AG04450 (cell line): Measurements from ENCODE around the gene EPHA6. TPM values are rescaled to one million over a fixed set of nuclear protein-coding genes. Genes with fewer than 3 reads are reported as not detected.
A peak's percentile ranks its signal among the peaks of the same experiment; 100 is the strongest.

Experiments used
- CTCF ChIA-PET: fragments of 300-600, 350-600 bp; formaldehyde crosslinking; extraction: SDS; loops from one replicate; lab custom pipeline; 2022; ENCODE audit warnings: antibody characterized with exemption, inconsistent platforms; lab: Charles Lee
- POLR2A ChIA-PET: fragments of 350-600 bp; formaldehyde crosslinking; extraction: SDS; loops from one replicate; lab custom pipeline; 2021; ENCODE audit warnings: antibody characterized with exemption, inconsistent platforms; lab: Yijun Ruan, JAX
- DNase-seq: peaks from one replicate; pipeline ENCODE4 v3.0.0-alpha.2; 2011; ENCODE audit warnings: low read depth, low spot score
- H3K27ac ChIP-seq: one replicate; pipeline ENCODE4 v1.5.1; 2012; ENCODE audit warnings: low read depth, low read length, control low read depth
- H3K27me3 ChIP-seq: one replicate; pipeline ENCODE4 v1.6.0; 2012; ENCODE audit warnings: low read length; ENCODE audit not compliant: control insufficient read depth, insufficient read depth
- H3K4me3 ChIP-seq: 2 replicates; pipeline ENCODE4 v1.5.1; 2011; ENCODE audit warnings: mild to moderate bottlenecking, low read depth, low read length, control low read depth
- H3K9me3 ChIP-seq: 2 replicates; pipeline ENCODE4 v1.5.1; 2012; ENCODE audit warnings: low read length; ENCODE audit not compliant: control insufficient read depth, insufficient read depth
- CTCF ChIP-seq: IDR thresholded peaks from 2 replicates; pipeline ENCODE4 v1.5.1; 2011; ENCODE audit warnings: low read depth, low read length, control low read depth, inconsistent platforms
- polyA plus RNA-seq: library from polyadenylated mRNA; depleted of rRNA; stranded (reverse); fragments of >200 nt; gene quantifications from 2 replicates; pipeline ENCODE4 v1.2.3, GENCODE V29; 2011

EPHA6 gene
- polyA plus RNA-seq, 1 experiment: not detected

DNA sequence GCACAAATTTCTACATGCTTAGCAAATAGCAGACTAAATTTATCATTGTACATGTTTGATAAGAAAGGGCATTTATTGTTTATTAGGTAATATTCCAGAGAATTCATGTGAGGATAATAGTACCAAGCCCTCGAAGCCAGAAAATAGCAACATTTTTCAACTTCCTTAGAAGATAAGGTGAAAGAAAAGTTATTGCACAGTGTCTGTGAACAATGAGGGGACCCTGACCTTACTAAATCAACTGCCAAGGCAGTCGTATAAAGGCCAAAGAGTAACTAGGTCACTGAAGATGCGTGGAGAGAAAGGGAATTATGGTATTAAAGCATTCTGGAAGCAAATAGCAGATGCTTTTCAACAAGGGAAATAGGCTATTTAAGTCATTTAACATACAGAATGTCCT lies 929.9 kb downstream of the EPHA6 start:
- TF ChIP-seq CTCF: no peak
- CTCF ChIA-PET: interaction anchor here (2.5 kb wide), 1 partner anchor 25 kb away, joined by 10 read pairs; no protein-coding TSS in a partner anchor
- POLR2A ChIA-PET: no interaction called here
- Histone ChIP-seq H3K4me3 (no peak overlapping the region), H3K27ac (no peak overlapping the region), H3K27me3 (no peaks in the 10 kb centered on the region), H3K9me3 (no peaks in the 10 kb centered on the region)
- no peak for DNase-seq

GRCh38 chr3:97763586-97764406 lies 949.4 kb downstream of the EPHA6 start:
- DNase-seq: no peak

GRCh38 chr3:97764407-97765238 lies 950.2 kb downstream of the EPHA6 start, which contains the start of gene ARL6:
Gene ARL6, plus strand, starts transcription at chr3:97764758. Its CDS starts 3,350 bp downstream, at chr3:97768108.
- peak; percentile 32 for TF ChIP-seq CTCF
- POLR2A ChIA-PET: interaction anchor here (0.9 to 1.2 kb wide), 3 partner anchors 25 to 758 kb away, joined by 3 to 7 read pairs (median 4); partner anchors contain the start of genes CLDND1 and CRYBG3
- peak; percentile 59 for DNase-seq
- no peaks in the 10 kb centered on the region for H3K9me3 ChIP-seq
- no peaks in the 10 kb centered on the region for H3K27me3 ChIP-seq
- CTCF ChIA-PET: interaction anchor here (0.8 to 2.2 kb wide), 4 partner anchors 9 to 274 kb away, joined by 3 to 14 read pairs (median 8); no protein-coding TSS in a partner anchor
- peak within 1 kb of the TSS; percentile 88 for H3K4me3 ChIP-seq
- H3K27ac ChIP-seq: peak within 1 kb of the TSS; percentile 84

More at GRCh38 chr3:97763586-97764406, 949.4 kb downstream of the EPHA6 start:
- ChIA-PET POLR2A (interaction anchor here (0.9 to 1.2 kb wide), 3 partner anchors 25 to 759 kb away, joined by 3 to 7 read pairs (median 4); partner anchors contain the start of genes CLDND1 and CRYBG3), CTCF (interaction anchor here (0.8 to 2.2 kb wide), 7 partner anchors 8 to 276 kb away, joined by 3 to 14 read pairs (median 6); no protein-coding TSS in a partner anchor)
- Histone ChIP-seq H3K27ac (peak overlapping the region; percentile 84), H3K4me3 (peak overlapping the region; percentile 88), H3K27me3 (no peaks in the 10 kb centered on the region), H3K9me3 (no peaks in the 10 kb centered on the region)
- TF ChIP-seq CTCF: no peak

- DNase-seq: no peak
- no peak for TF ChIP-seq CTCF
- CTCF ChIA-PET: interaction anchor here (0.6 to 2.2 kb wide), 4 partner anchors 10 to 257 kb away, joined by 7 to 14 read pairs (median 8); no protein-coding TSS in a partner anchor
- H3K9me3 ChIP-seq: no peaks in the 10 kb centered on the region
- peak overlapping the region; percentile 88 for H3K4me3 ChIP-seq
- H3K27ac ChIP-seq: no peak overlapping the region
- POLR2A ChIA-PET: interaction anchor here (0.5 kb wide), 1 partner anchor 967 kb away, joined by 4 read pairs; no protein-coding TSS in a partner anchor
- H3K27me3 ChIP-seq: no peaks in the 10 kb centered on the region
Observed at GRCh38 chr3:97765336-97765735, 950.9 kb downstream of the EPHA6 start.
